Heart left ventricle (tissue), 16 donors: ENCODE results near the gene FOXN1. TPM values are rescaled to one million over a fixed set of nuclear protein-coding genes. Genes with fewer than 3 reads are reported as not detected.
A peak's percentile ranks its signal among the peaks of the same experiment; 100 is the strongest.

ENCODE experiments used
- ATAC-seq, 4 donors: fragments of 200-7000 bp; cut with Tn5 transposase; one replicate each; pipeline ENCODE4 v1.9.1; 2020 to 2022; ENCODE audit warnings: moderate library complexity in 4 of 4, mild to moderate bottlenecking in 3 of 4, moderate number of reproducible peaks in 1 of 4
- DNase-seq, 5 donors: peaks; one replicate each; pipeline ENCODE4 v3.0.0-alpha.2; 2020
- H3K27ac ChIP-seq, 12 donors: fragments of 200-600 bp; sonication (generic) in 4 of 12; one replicate each; pipeline versions ENCODE4 v1.5.0 to v1.8.0; 2016 to 2022; ENCODE audit warnings: mild to moderate bottlenecking in 2 of 12
- H3K27me3 ChIP-seq, 9 donors: fragments of 200-600 bp; sonication (generic) in 2 of 9; one replicate each; pipeline versions ENCODE4 v1.5.1 to v1.8.0; 2016 to 2022; ENCODE audit warnings: mild to moderate bottlenecking in 3 of 9
- H3K36me3 ChIP-seq, 9 donors: fragments of 200-600 bp; sonication (generic) in 2 of 9; one replicate each; pipeline versions ENCODE4 v1.5.0 to v1.8.0; 2018 to 2022; ENCODE audit warnings: mild to moderate bottlenecking in 2 of 9
- H3K4me1 ChIP-seq, 12 donors: fragments of 200-600 bp; sonication (generic) in 4 of 12; one replicate each; pipeline versions ENCODE4 v1.5.0 to v1.8.0; 2016 to 2022; ENCODE audit warnings: mild to moderate bottlenecking in 3 of 12
- H3K4me3 ChIP-seq, 12 donors: fragments of 200-600 bp; sonication (generic) in 4 of 12; one replicate each; pipeline versions ENCODE4 v1.5.0 to v1.8.0; 2017 to 2022; ENCODE audit warnings: mild to moderate bottlenecking in 9 of 12, moderate library complexity in 4 of 12
- H3K9me3 ChIP-seq, 12 donors: fragments of 200-600 bp; sonication (generic) in 4 of 12; one replicate each; pipeline versions ENCODE4 v1.5.0 to v1.8.0; 2016 to 2022; ENCODE audit warnings: mild to moderate bottlenecking in 1 of 12
- CTCF ChIP-seq, 12 donors: fragments of 200-600 bp; sonication (generic) in 4 of 12; IDR thresholded peaks; one replicate each; pipeline versions ENCODE4 v1.5.0 to v1.8.0; 2018 to 2022; ENCODE audit warnings: antibody characterized with exemption in 12 of 12, mild to moderate bottlenecking in 5 of 12
- POLR2A ChIP-seq, 2 donors: fragments of 450-650 bp; IDR thresholded peaks; one replicate each; pipeline ENCODE4 v1.6.1; 2017; ENCODE audit warnings: antibody characterized with exemption in 2 of 2, mild to moderate bottlenecking in 2 of 2, moderate library complexity in 2 of 2
- WGBS, 4 donors: extraction: QIAGEN DNeasy Blood & Tissue Kit in 2 of 4; methylation state at CpG; one replicate each; pipeline versions ENCODE4 v1.1.5 to v1.1.7; 2013 to 2018; 5-methylcytosine and 5-hydroxymethylcytosine counted together
- intact Hi-C, 10 donors: fragments of 100-400 bp; cut with DNase I; formaldehyde crosslinking; loops; one replicate each; pipeline versions ENCODE4 v1.11.1 to v1.14.2; 2022
- polyA plus RNA-seq, 2 donors: library from polyadenylated mRNA; stranded (reverse); fragments of 200-250 nt; gene quantifications; one replicate each; pipeline ENCODE4 v1.2.3, GENCODE V29; 2013
- total RNA-seq, 9 donors: library from RNA; depleted of rRNA in 2 of 9; stranded (reverse); fragments of >200 nt in 2 of 9; fragmentation: NEBNext Ultra II Directional in 3 of 9; extraction: Animal tissue kit (Norgen Biotek cat#: 25700) in 3 of 9; gene quantifications; one replicate each; pipeline versions ENCODE4 v1.1.0 to v1.2.4, GENCODE V29; 2016 to 2023
- donor health status: ischemic (EF 13 %, LVEDD 7.1; RV severe dilation, severe dysfunction).
- donor health status: healthy with polysubstance abuse.
- donor health status: DM: no; HTN: yes; CAD: no.
- donor health status: DM: no; HTN: no; CAD: no.
- donor health status: ischemic (EF 25% LVEDD 6.9; RV normal size, moderate dysfunction).
- donor health status: ischemic (EF 25% LVEDD 5.7; RV mildly dilated, moderate dysfunction).
- donor health status: healthy.
- donor health status: DM: yes; HTN: yes; CAD: no.
- donor health status: ischemic (EF 35%, LVEDD 5.7; RV mildly dilated, moderate dysfunction).
- donor health status: nonischemic (EF 11% LVEDD 7.7; RV severe dilation, severe dysfunction).
- donor health status: DM: yes; HTN: yes; CAD: no.
- donor health status: PGD.
- donor health status: ischemic (EF 29% LVEDD 5.4; RV normal size, mild dysfunction).
- donor health status: nonischemic (EF 23%, LVEDD 6.1; RV moderate dilation, normal function).

Gene FOXN1
- total and polyA plus RNA-seq, 11 donors = not detected

DNA sequence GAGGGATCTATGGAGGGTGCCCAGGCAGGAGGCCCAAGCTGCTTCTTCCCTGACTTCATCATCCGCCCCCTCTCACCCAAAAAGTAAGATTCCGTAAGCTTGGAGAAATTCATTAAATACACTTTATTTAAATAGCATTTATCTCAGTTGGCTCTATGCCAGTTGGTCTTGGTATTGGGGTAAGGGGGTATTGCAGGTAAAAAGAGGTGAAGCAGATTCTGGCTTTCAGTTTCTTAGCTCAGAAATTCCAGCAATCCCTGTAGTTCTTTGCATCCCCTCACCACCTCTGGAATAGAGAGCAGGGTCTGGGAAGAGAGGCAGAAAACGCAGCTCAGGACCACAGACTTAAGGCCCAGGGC is 71.3 kb downstream of the FOXN1 start:
- 86 to 98% (median 91%) methylated on average over 3 of the region's 3 CpGs for WGBS, 4 donors
- H3K27me3 ChIP-seq = no peaks in the 10 kb centered on the region
- H3K4me1 ChIP-seq = peaks cover 0 to 36% (median 12%) of the 10 kb centered on the region in 12 donors
- peak overlapping the region in 1 of 12 donors; percentile 55 for H3K4me3 ChIP-seq
- ATAC-seq (no peak), DNase-seq (no peak)
- H3K36me3 ChIP-seq = peaks cover 0 to 13% (median 3%) of the 10 kb centered on the region in 9 donors
- no peaks in the 10 kb centered on the region for H3K9me3 ChIP-seq
- intact Hi-C loops = no loop called here
- TF ChIP-seq POLR2A (IDR thresholded peaks at IDR 0.05) (no peak), CTCF (IDR thresholded peaks at IDR 0.05) (no peak)
- H3K27ac ChIP-seq = peak overlapping the region in 3 of 12 donors; percentile 57 to 64 (median 62)

GRCh38 chr17:28578246-28579195 is 72.4 kb downstream of the FOXN1 start:
- TF ChIP-seq POLR2A (IDR thresholded peaks at IDR 0.05) (no peak), CTCF (IDR thresholded peaks at IDR 0.05) (no peak)
- no peak overlapping the region for H3K4me3 ChIP-seq
- H3K36me3 ChIP-seq = peaks cover 0 to 23% (median 0%) of the 10 kb centered on the region in 9 donors
- WGBS, 4 donors = 95 to 98% (median 96%) methylated on average over 7 to 8 of the region's 8 CpGs
- intact Hi-C loops = no loop called here
- H3K27ac ChIP-seq = no peak overlapping the region
- H3K27me3 ChIP-seq = no peaks in the 10 kb centered on the region
- H3K9me3 ChIP-seq = no peaks in the 10 kb centered on the region
- ATAC-seq (no peak), DNase-seq (no peak)
- peaks cover 0 to 26% (median 8%) of the 10 kb centered on the region in 12 donors for H3K4me1 ChIP-seq

DNA sequence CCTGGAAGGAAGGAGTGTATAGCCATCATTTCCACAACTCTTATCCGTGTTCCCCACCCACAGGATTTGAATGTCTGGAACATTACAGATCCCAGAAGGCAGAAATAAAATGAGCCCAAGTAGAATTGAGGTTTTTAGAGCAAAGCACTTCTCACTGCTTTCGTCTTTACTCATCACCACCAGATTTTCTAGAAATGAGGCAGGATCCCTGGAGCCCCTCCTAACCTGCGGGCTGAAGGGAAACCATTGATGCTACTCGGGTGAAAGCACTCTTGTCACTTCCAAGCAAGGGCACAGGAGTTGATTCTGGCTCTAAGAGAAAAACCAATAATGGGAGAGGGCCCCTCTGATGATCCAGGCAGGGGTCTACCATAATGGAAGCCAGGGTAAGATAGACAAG is 73.4 kb downstream of the FOXN1 start:
- Histone ChIP-seq H3K9me3 (no peaks in the 10 kb centered on the region), H3K4me1 (peaks cover 0 to 16% (median 8%) of the 10 kb centered on the region in 12 donors), H3K36me3 (peaks cover 0 to 34% (median 0%) of the 10 kb centered on the region in 9 donors), H3K27me3 (no peaks in the 10 kb centered on the region), H3K4me3 (no peak overlapping the region), H3K27ac (no peak overlapping the region)
- intact Hi-C loops = no loop called here
- ATAC-seq (no peak), DNase-seq (no peak)
- WGBS, 4 donors = 94 to 97% (median 95%) methylated on average over 4 of the region's 4 CpGs
- TF ChIP-seq CTCF (IDR thresholded peaks at IDR 0.05) = no peak
- TF ChIP-seq POLR2A (IDR thresholded peaks at IDR 0.05) = no peak

DNA sequence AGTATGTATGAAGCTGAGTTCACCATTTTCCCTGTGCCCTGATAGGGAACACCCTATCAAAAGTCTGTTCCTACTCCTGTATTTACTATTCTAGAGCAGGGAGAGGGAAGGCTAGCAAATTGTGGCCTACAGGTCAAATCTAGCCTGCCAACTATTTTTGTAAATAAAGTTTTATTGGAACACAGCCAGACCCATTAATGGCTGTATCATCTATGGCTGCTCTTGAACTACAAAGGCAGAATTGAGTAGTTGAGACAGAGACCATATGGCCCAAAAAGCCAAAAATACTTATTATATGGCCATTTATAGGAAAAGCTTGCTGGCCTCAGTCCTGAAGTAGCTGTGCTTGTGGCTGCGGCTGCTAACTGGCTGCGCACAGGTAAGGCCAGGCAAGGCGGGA is 74.8 kb downstream of the FOXN1 start:
- DNase-seq (no peak), ATAC-seq (no peak)
- H3K27ac ChIP-seq = no peak overlapping the region
- intact Hi-C loops = no loop called here
- peaks cover 0 to 48% (median 0%) of the 10 kb centered on the region in 9 donors for H3K36me3 ChIP-seq
- no peak overlapping the region for H3K4me3 ChIP-seq
- H3K9me3 ChIP-seq = no peaks in the 10 kb centered on the region
- WGBS, 4 donors = 96 to 98% (median 97%) methylated on average over 3 of the region's 3 CpGs
- peaks cover 0 to 9% (median 7%) of the 10 kb centered on the region in 12 donors for H3K4me1 ChIP-seq
- no peaks in the 10 kb centered on the region for H3K27me3 ChIP-seq
- no peak for TF ChIP-seq POLR2A (IDR thresholded peaks at IDR 0.05)
- no peak for TF ChIP-seq CTCF (IDR thresholded peaks at IDR 0.05)
